Renal pelvis (tissue), 4 donors: Measurements from ENCODE around the gene GOLGA6L7. TPM values are rescaled to one million over a fixed set of nuclear protein-coding genes. Genes with fewer than 3 reads are reported as not detected.
"Not testable (repeated sequence)": the region's sequence is repeated elsewhere in the genome, so short reads cannot be mapped to it uniquely, and the experiment has no call there.

Source experiments
- DNase-seq: peaks from one replicate; pipeline ENCODE4 v3.0.0-alpha.2; 2013
- polyA plus RNA-seq, 3 donors: library from polyadenylated mRNA; unstranded; fragments of 120-200 nt; gene quantifications; one replicate each; pipeline ENCODE4 v1.2.1, GENCODE V29; 2013; ENCODE audit not compliant: insufficient read length in 3 of 3

GOLGA6L7 gene
- polyA plus RNA-seq, 3 donors: 0.19 to 1.1 (median 0.52) TPM

- no peak for DNase-seq
These were observed 36.7 kb upstream of the GOLGA6L7 start for GRCh38 chr15:28885128-28885629.

- DNase-seq: no peak
These were observed 35.9 kb upstream of the GOLGA6L7 start for GRCh38 chr15:28884151-28884940.

GRCh38 chr15:28881600-28881999 lies 33.2 kb upstream of the GOLGA6L7 start:
- DNase-seq: no peak

- DNase-seq: no peak
These were observed 32.7 kb upstream of the GOLGA6L7 start for GRCh38 chr15:28881170-28881569.

GRCh38 chr15:28880680-28881079 lies 32.2 kb upstream of the GOLGA6L7 start:
- no peak for DNase-seq

GRCh38 chr15:28879551-28879950 lies 31.1 kb upstream of the GOLGA6L7 start:
- no peak for DNase-seq

- DNase-seq: no peak
These were observed 29.8 kb upstream of the GOLGA6L7 start for GRCh38 chr15:28878209-28878608.

GRCh38 chr15:28876845-28877185 lies 28.4 kb upstream of the GOLGA6L7 start:
- DNase-seq: no peak

- DNase-seq: no peak
These were observed 27.8 kb upstream of the GOLGA6L7 start for GRCh38 chr15:28876131-28876844.

GRCh38 chr15:28875461-28876000 lies 27.1 kb upstream of the GOLGA6L7 start:
- no peak for DNase-seq

- no peak for DNase-seq
These were observed 25.2 kb upstream of the GOLGA6L7 start for GRCh38 chr15:28873585-28874190.

- no peak for DNase-seq
These were observed 24.6 kb upstream of the GOLGA6L7 start for GRCh38 chr15:28873006-28873405.

GRCh38 chr15:28871168-28871567 lies 22.7 kb upstream of the GOLGA6L7 start:
- no peak for DNase-seq

GRCh38 chr15:28868744-28869345 lies 20.4 kb upstream of the GOLGA6L7 start:
- DNase-seq: no peak

GRCh38 chr15:28861589-28862293 lies 13.3 kb upstream of the GOLGA6L7 start:
- not testable (repeated sequence) for DNase-seq

- DNase-seq: no peak
These were observed 12.6 kb upstream of the GOLGA6L7 start for GRCh38 chr15:28861031-28861534.

GRCh38 chr15:28854578-28854977 lies 6.1 kb upstream of the GOLGA6L7 start:
- not testable (repeated sequence) for DNase-seq

GRCh38 chr15:28853654-28854053 lies 5.2 kb upstream of the GOLGA6L7 start:
- not testable (repeated sequence) for DNase-seq

GRCh38 chr15:28849766-28850165 lies 1.3 kb upstream of the GOLGA6L7 start:
- DNase-seq: not testable (repeated sequence)

GRCh38 chr15:28849271-28849670 lies 827 bp upstream of the GOLGA6L7 start:
- not testable (repeated sequence) for DNase-seq

GRCh38 chr15:28847959-28848358 lies 485 bp downstream of the GOLGA6L7 start:
- not testable (repeated sequence) for DNase-seq
